Gastroesophageal sphincter (tissue), 4 donors: Measurements from ENCODE around the gene CLASRP. TPM values are rescaled to one million over a fixed set of nuclear protein-coding genes. Genes with fewer than 3 reads are reported as not detected.

Experiments used
- ATAC-seq: fragments of 150-250 bp; one replicate; pipeline ENCODE4 v1.9.1; 2016; ENCODE audit warnings: mild to moderate bottlenecking, moderate library complexity
- H3K27ac ChIP-seq, 4 donors: fragments of 200-600 bp; sonication (generic) in 3 of 4; 1 replicate in 3 of 4; 2 replicates in 1 of 4; pipeline ENCODE4 v1.5.1; 2016 to 2019
- H3K27me3 ChIP-seq: fragments of 200-600 bp; sonication (generic); one replicate; pipeline ENCODE4 v1.5.1; 2019
- H3K36me3 ChIP-seq, 2 donors: fragments of 200-600 bp; sonication (generic); one replicate each; pipeline ENCODE4 v1.5.1; 2019; ENCODE audit warnings: control low read depth in 1 of 2
- H3K4me1 ChIP-seq, 3 donors: fragments of 200-600 bp; sonication (generic); 1 replicate in 2 of 3; 2 replicates in 1 of 3; pipeline ENCODE4 v1.5.1; 2016 to 2019; ENCODE audit warnings: control low read depth in 2 of 3
- H3K4me3 ChIP-seq, 2 donors: fragments of 200-600 bp; sonication (generic); one replicate each; pipeline ENCODE4 v1.5.1; 2019; ENCODE audit warnings: mild to moderate bottlenecking in 1 of 2, moderate library complexity in 1 of 2
- H3K9me3 ChIP-seq, 3 donors: fragments of 200-600 bp; sonication (generic); one replicate each; pipeline ENCODE4 v1.5.1; 2017 to 2019; ENCODE audit warnings: control low read depth in 2 of 3
- EP300 ChIP-seq: sonication (generic); formaldehyde crosslinking; IDR thresholded peaks from one replicate; pipeline ENCODE4 v1.6.1; 2017; ENCODE audit warnings: antibody characterized with exemption, mild to moderate bottlenecking
- POLR2A ChIP-seq, 2 donors: fragments of 450-650 bp; IDR thresholded peaks; one replicate each; pipeline ENCODE4 v1.6.1; 2017; ENCODE audit warnings: antibody characterized with exemption in 2 of 2, mild to moderate bottlenecking in 2 of 2, moderate library complexity in 1 of 2
- POLR2AphosphoS5 ChIP-seq: sonication (generic); formaldehyde crosslinking; IDR thresholded peaks from one replicate; pipeline ENCODE4 v1.6.1; 2017; ENCODE audit warnings: antibody characterized with exemption
- WGBS, 2 donors: methylation state at CpG; one replicate each; pipeline ENCODE4 v1.1.5; 2018; ENCODE audit warnings: low coverage in 1 of 2; 5-methylcytosine and 5-hydroxymethylcytosine counted together
- total RNA-seq, 4 donors: library from RNA; depleted of rRNA; stranded (reverse); fragments of >200 nt; gene quantifications; one replicate each; pipeline ENCODE4 v1.1.0, GENCODE V29; 2016
- TF ChIP-seq, protein P1 (sequence below), 4 experiments: fragments of 200-600 bp in 2 of 4; fragments of 450-650 bp in 2 of 4; sonication (generic) in 1 of 4; IDR thresholded peaks; one replicate each; pipeline ENCODE4 v1.5.1; 2017 to 2019; ENCODE audit warnings: antibody characterized with exemption in 4 of 4, mild to moderate bottlenecking in 2 of 4, moderate library complexity in 2 of 4

Gene CLASRP
- total RNA-seq, 4 donors from 2014 or later, result 33.6 to 82.5 (median 54.7) TPM

DNA sequence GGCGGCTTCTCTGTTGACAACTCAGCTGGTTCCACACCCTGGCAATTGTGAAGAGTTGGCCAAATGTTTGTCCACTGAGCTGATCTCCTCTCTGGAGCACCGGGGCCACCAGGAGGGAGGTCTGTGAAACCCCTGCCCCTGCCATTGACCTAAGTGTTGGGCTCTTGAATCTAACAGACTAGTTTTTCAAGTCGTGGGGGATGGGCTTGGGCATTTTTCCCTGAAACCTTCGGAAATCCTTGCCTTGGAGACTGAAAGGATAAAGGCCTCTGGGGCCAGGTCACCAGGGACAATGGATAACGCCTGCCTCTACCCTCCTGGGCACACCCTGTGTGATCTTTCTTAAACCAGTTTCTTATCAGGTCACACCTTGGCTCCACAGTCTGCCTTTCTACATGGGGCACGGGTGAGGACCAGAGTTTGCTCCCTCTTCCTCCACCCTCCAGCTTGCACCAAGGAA lies 41.1 kb downstream of the CLASRP start:
- ATAC-seq, result no peak
- peaks cover 0 to 57% (median 16%) of the 10 kb centered on the region in 3 donors for H3K4me1 ChIP-seq
- peak overlapping the region in 3 of 4 donors; percentile 70 to 74 (median 73) for H3K27ac ChIP-seq
- H3K9me3 ChIP-seq, result no peaks in the 10 kb centered on the region
- H3K4me3 ChIP-seq, result peak overlapping the region; percentile 56 to 76
- TF ChIP-seq POLR2A (IDR thresholded peaks at IDR 0.05), result no peak
- TF ChIP-seq, protein P1, sequence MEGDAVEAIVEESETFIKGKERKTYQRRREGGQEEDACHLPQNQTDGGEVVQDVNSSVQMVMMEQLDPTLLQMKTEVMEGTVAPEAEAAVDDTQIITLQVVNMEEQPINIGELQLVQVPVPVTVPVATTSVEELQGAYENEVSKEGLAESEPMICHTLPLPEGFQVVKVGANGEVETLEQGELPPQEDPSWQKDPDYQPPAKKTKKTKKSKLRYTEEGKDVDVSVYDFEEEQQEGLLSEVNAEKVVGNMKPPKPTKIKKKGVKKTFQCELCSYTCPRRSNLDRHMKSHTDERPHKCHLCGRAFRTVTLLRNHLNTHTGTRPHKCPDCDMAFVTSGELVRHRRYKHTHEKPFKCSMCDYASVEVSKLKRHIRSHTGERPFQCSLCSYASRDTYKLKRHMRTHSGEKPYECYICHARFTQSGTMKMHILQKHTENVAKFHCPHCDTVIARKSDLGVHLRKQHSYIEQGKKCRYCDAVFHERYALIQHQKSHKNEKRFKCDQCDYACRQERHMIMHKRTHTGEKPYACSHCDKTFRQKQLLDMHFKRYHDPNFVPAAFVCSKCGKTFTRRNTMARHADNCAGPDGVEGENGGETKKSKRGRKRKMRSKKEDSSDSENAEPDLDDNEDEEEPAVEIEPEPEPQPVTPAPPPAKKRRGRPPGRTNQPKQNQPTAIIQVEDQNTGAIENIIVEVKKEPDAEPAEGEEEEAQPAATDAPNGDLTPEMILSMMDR (IDR thresholded peaks at IDR 0.05), result no peak
- TF ChIP-seq POLR2AphosphoS5, result no peak
- TF ChIP-seq EP300, result no peak
- no peaks in the 10 kb centered on the region for H3K27me3 ChIP-seq
- WGBS, 2 donors, result 18% methylated on average over 3 of the region's 6 CpGs; no CpG with 5 or more reads in 1 of the 2 donors
- H3K36me3 ChIP-seq, result peaks cover 0 to 30% of the 10 kb centered on the region in 2 donors

DNA sequence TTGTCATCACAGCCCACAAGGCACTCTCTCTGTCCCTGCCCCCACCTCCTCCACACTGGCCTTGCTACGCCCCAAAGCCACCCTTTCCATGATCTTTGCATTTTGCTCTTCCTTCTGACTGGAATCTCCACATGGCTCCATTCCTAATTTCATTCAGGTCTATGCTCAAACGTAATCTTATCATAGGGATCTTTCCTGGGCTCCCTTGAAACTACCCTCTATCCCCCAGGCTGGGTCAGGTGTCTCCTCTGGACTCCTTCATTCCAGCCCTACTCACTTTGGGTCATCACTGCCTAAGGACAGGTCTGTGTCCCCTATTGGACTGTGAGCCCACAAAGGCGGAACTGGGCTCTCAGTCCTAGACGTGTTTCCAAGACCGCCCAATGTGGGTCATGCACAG lies 43.3 kb downstream of the CLASRP start:
- peaks cover 0 to 48% of the 10 kb centered on the region in 2 donors for H3K36me3 ChIP-seq
- no peak overlapping the region for H3K4me3 ChIP-seq
- H3K9me3 ChIP-seq, result no peaks in the 10 kb centered on the region
- WGBS, 2 donors, result 91 to 100% methylated on average over 2 to 5 of the region's 5 CpGs
- no peak overlapping the region for H3K27ac ChIP-seq
- H3K27me3 ChIP-seq, result no peaks in the 10 kb centered on the region
- no peak for ATAC-seq
- no peak for TF ChIP-seq POLR2A (IDR thresholded peaks at IDR 0.05)
- TF ChIP-seq, protein P1 (IDR thresholded peaks at IDR 0.05), result no peak
- TF ChIP-seq EP300, result no peak
- no peak for TF ChIP-seq POLR2AphosphoS5
- H3K4me1 ChIP-seq, result peaks cover 0 to 34% (median 9%) of the 10 kb centered on the region in 3 donors

DNA sequence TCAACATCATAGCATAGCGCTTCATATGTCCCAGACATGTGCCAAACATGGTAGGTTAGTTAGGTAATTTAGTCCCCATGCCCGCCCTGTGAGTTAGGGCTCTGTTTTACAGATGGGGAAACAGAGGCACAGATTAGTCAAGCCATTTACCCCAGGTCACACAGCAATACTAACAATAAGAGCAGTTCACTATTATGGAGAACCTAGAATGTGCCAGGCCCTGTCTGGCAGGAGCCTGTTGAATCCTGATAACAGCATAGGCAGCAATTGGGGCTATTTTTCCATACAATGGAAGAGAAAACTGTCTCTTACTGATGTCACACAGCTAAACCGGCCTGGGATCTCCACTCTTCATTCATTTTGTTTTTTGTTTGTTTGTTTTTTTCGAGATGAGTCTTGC lies 47.6 kb downstream of the CLASRP start:
- TF ChIP-seq POLR2AphosphoS5 (no peak), POLR2A (IDR thresholded peaks at IDR 0.05) (no peak), EP300 (no peak)
- TF ChIP-seq, protein P1 (IDR thresholded peaks at IDR 0.05), result no peak
- WGBS, 2 donors, result 94 to 100% methylated on average over 1 to 4 of the region's 4 CpGs

DNA sequence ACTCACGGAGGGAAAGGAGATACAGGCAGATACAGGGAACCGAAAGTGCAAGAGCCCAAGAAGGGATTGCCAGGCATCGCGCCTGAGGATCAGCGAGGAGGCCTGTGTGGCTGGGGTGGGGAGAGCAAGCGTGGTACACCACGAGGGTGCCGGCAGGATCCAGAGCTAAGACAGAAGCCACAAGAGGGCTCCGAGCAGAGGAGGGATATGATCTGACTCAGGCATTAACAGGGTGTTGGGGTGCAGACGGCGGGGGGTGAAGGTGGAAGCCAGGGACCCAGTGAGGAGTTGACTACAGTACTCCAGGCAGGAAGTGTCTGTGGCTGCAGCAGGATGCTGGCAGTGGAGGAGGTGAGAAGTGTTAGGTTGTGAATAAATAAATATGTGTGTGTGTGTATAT lies 48.7 kb downstream of the CLASRP start:
- TF ChIP-seq POLR2A (IDR thresholded peaks at IDR 0.05), result no peak
- no peak for TF ChIP-seq POLR2AphosphoS5
- no peak for TF ChIP-seq EP300
- TF ChIP-seq, protein P1 (IDR thresholded peaks at IDR 0.05), result no peak
- Histone ChIP-seq H3K27ac (no peak overlapping the region), H3K9me3 (no peaks in the 10 kb centered on the region), H3K4me1 (peaks cover 0 to 22% (median 6%) of the 10 kb centered on the region in 3 donors), H3K27me3 (no peaks in the 10 kb centered on the region), H3K4me3 (no peak overlapping the region), H3K36me3 (peaks cover 0 to 59% of the 10 kb centered on the region in 2 donors)
- ATAC-seq, result no peak
- WGBS, 2 donors, result 64 to 72% methylated on average over 3 to 10 of the region's 11 CpGs

More for the DNA sequence above, 47.6 kb downstream of the CLASRP start:
- no peak overlapping the region for H3K27ac ChIP-seq
- no peaks in the 10 kb centered on the region for H3K9me3 ChIP-seq
- H3K4me3 ChIP-seq, result no peak overlapping the region
- H3K27me3 ChIP-seq, result no peaks in the 10 kb centered on the region
- H3K36me3 ChIP-seq, result peaks cover 0 to 70% of the 10 kb centered on the region in 2 donors
- H3K4me1 ChIP-seq, result peaks cover 0 to 16% (median 6%) of the 10 kb centered on the region in 3 donors
- ATAC-seq, result no peak

DNA sequence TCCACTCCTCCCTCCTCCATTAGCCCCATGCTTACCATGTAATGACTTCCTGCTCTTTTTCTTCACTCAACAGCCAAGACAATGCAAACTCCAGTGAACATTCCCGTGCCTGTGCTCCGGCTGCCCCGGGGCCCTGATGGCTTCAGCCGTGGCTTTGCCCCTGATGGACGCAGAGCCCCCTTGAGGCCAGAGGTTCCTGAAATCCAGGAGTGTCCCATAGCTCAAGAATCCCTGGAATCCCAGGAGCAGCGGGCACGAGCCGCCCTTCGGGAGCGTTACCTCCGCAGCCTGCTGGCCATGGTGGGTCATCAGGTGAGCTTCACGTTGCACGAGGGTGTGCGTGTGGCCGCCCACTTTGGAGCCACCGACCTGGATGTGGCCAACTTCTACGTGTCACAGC lies 51.2 kb downstream of the CLASRP start:
- 60% methylated on average over 1 of the region's 17 CpGs; no CpG with 5 or more reads in 1 of the 2 donors for WGBS, 2 donors
- TF ChIP-seq POLR2A (IDR thresholded peaks at IDR 0.05), result no peak
- no peak for TF ChIP-seq EP300
- TF ChIP-seq POLR2AphosphoS5, result no peak
- TF ChIP-seq, protein P1 (IDR thresholded peaks at IDR 0.05), result no peak
- H3K27me3 ChIP-seq, result no peaks in the 10 kb centered on the region

More for the DNA sequence above, 51.2 kb downstream of the CLASRP start:
- peaks cover 0 to 40% of the 10 kb centered on the region in 2 donors for H3K36me3 ChIP-seq
- no peaks in the 10 kb centered on the region for H3K9me3 ChIP-seq
- peaks cover 0 to 40% (median 21%) of the 10 kb centered on the region in 3 donors for H3K4me1 ChIP-seq
- H3K27ac ChIP-seq, result no peak overlapping the region
- H3K4me3 ChIP-seq, result no peak overlapping the region
- ATAC-seq, result no peak
